OCI-LY1 (cell line): ENCODE data around the gene RAB6B.

Experiments used
- H2AFZ ChIP-seq: fragments of 200-600 bp; sonication (generic), shearing (Covaris generic); 2 replicates; pipeline ENCODE4 v1.6.0; 2014; ENCODE audit warnings: antibody characterized with exemption, mild to moderate bottlenecking, low read length
- H3F3A ChIP-seq: fragments of 200-600 bp; sonication (generic), shearing (Covaris generic); 2 replicates; pipeline ENCODE4 v1.6.0; 2014; ENCODE audit warnings: mild to moderate bottlenecking, antibody characterized with exemption, low read length, moderate library complexity; ENCODE audit not compliant: insufficient read depth
- H3K27ac ChIP-seq: fragments of 200-600 bp; sonication (generic); 2 replicates; pipeline ENCODE4 v1.5.1; 2014; ENCODE audit warnings: low read length, mixed run types, mild to moderate bottlenecking, low read depth; ENCODE audit not compliant: poor library complexity, severe bottlenecking
- H3K27me3 ChIP-seq: fragments of 200-600 bp; sonication (generic); 2 replicates; pipeline ENCODE4 v1.6.0; 2014; ENCODE audit warnings: antibody characterized with exemption, mild to moderate bottlenecking, low read length, moderate library complexity; ENCODE audit not compliant: insufficient read depth
- H3K36me3 ChIP-seq: fragments of 200-600 bp; sonication (generic); 2 replicates; pipeline ENCODE4 v1.6.1; 2014; ENCODE audit warnings: mild to moderate bottlenecking, antibody characterized with exemption, low read length, moderate library complexity, mixed read lengths; ENCODE audit not compliant: insufficient read depth
- H3K4me1 ChIP-seq: fragments of 200-600 bp; sonication (generic); 2 replicates; pipeline ENCODE4 v1.5.1; 2014; ENCODE audit warnings: mild to moderate bottlenecking, low read length, moderate library complexity; ENCODE audit not compliant: insufficient read depth, severe bottlenecking
- H3K4me2 ChIP-seq: fragments of 200-600 bp; sonication (generic), shearing (Covaris generic); 2 replicates; pipeline ENCODE4 v1.6.1; 2014; ENCODE audit warnings: low read length
- H3K4me3 ChIP-seq: fragments of 200-600 bp; sonication (generic); 2 replicates; pipeline ENCODE4 v1.5.1; 2014; ENCODE audit warnings: low read length, low read depth, mild to moderate bottlenecking, mixed read lengths; ENCODE audit not compliant: poor library complexity, severe bottlenecking
- H3K79me2 ChIP-seq: fragments of 200-600 bp; shearing (Covaris generic); 2 replicates; pipeline ENCODE4 v1.6.1; 2016; ENCODE audit warnings: mixed run types, low read length, mixed read lengths; ENCODE audit not compliant: insufficient read depth
- H3K9ac ChIP-seq: fragments of 200-600 bp; sonication (generic), shearing (Covaris generic); 2 replicates; pipeline ENCODE4 v1.6.1; 2014; ENCODE audit warnings: mild to moderate bottlenecking, low read length, mixed read lengths
- H3K9me2 ChIP-seq: fragments of 200-600 bp; sonication (generic), shearing (Covaris generic); 2 replicates; pipeline ENCODE4 v1.6.1; 2014; ENCODE audit warnings: low read depth, mild to moderate bottlenecking, low read length, mixed read lengths
- H3K9me3 ChIP-seq: fragments of 200-600 bp; shearing (Covaris generic); 2 replicates; pipeline ENCODE4 v1.6.1; 2014; ENCODE audit warnings: low read length, mixed read lengths
- H4K20me1 ChIP-seq: fragments of 200-600 bp; sonication (generic), shearing (Covaris generic); 2 replicates; pipeline ENCODE4 v1.6.0; 2016; ENCODE audit warnings: mild to moderate bottlenecking, low read length; ENCODE audit not compliant: insufficient read depth
- CTCF ChIP-seq: fragments of 200-600 bp; sonication (generic), shearing (Covaris generic); IDR thresholded peaks from 2 replicates; pipeline ENCODE4 v1.5.1; 2017; ENCODE audit warnings: mild to moderate bottlenecking, antibody characterized with exemption, low read length, moderate library complexity, mixed read lengths
- EZH2 ChIP-seq: fragments of 200-600 bp; sonication (generic), shearing (Covaris generic); IDR thresholded peaks from 2 replicates; pipeline ENCODE4 v1.8.0; 2017; ENCODE audit warnings: borderline replicate concordance, mixed run types, mild to moderate bottlenecking, antibody characterized with exemption, low read length, moderate library complexity, mixed read lengths

RAB6B gene

GRCh38 chr3:133829310-133829707 is 66.4 kb downstream of the RAB6B start:
- H3K27ac ChIP-seq = no peak overlapping the region
- no peak overlapping the region for H3K4me2 ChIP-seq
- no peaks in the 10 kb centered on the region for H3K9me2 ChIP-seq
- no peaks in the 10 kb centered on the region for H3F3A ChIP-seq
- H3K9me3 ChIP-seq = no peaks in the 10 kb centered on the region
- H3K4me1 ChIP-seq = no peaks in the 10 kb centered on the region
- no peak overlapping the region for H3K4me3 ChIP-seq
- TF ChIP-seq EZH2 (no peak), CTCF (no peak)
- H2AFZ ChIP-seq = no peak overlapping the region
- no peak overlapping the region for H3K9ac ChIP-seq
- no peaks in the 10 kb centered on the region for H3K79me2 ChIP-seq
- peaks cover 5% of the 10 kb centered on the region for H3K36me3 ChIP-seq
- no peaks in the 10 kb centered on the region for H4K20me1 ChIP-seq
- H3K27me3 ChIP-seq = 0 out of 2 replicates have a peak, but pooled peaks cover 9% of the 10 kb centered on the region

- Histone ChIP-seq H3K27ac (no peak overlapping the region), H3K4me2 (no peak overlapping the region), H2AFZ (no peak overlapping the region), H3K9me2 (no peaks in the 10 kb centered on the region), H3K36me3 (peaks cover 11% of the 10 kb centered on the region), H4K20me1 (no peaks in the 10 kb centered on the region), H3K9ac (no peak overlapping the region), H3K27me3 (0 out of 2 replicates have a peak, but pooled peaks cover 9% of the 10 kb centered on the region), H3F3A (no peaks in the 10 kb centered on the region), H3K4me3 (no peak overlapping the region), H3K4me1 (no peaks in the 10 kb centered on the region), H3K79me2 (no peaks in the 10 kb centered on the region), H3K9me3 (no peaks in the 10 kb centered on the region)
- TF ChIP-seq EZH2 (no peak), CTCF (no peak)
Measured at GRCh38 chr3:133828576-133829309, 66.9 kb downstream of the RAB6B start.

GRCh38 chr3:133827684-133828083 is 68.0 kb downstream of the RAB6B start:
- no peaks in the 10 kb centered on the region for H3K79me2 ChIP-seq
- no peak overlapping the region for H3K27ac ChIP-seq
- no peaks in the 10 kb centered on the region for H3K4me1 ChIP-seq
- peaks cover 20% of the 10 kb centered on the region for H3K36me3 ChIP-seq
- 0 out of 2 replicates have a peak, but pooled peaks cover 9% of the 10 kb centered on the region for H3K27me3 ChIP-seq
- no peak overlapping the region for H3K9ac ChIP-seq
- H3K4me2 ChIP-seq = no peak overlapping the region
- H3K4me3 ChIP-seq = no peak overlapping the region
- no peaks in the 10 kb centered on the region for H4K20me1 ChIP-seq
- no peak overlapping the region for H2AFZ ChIP-seq
- no peaks in the 10 kb centered on the region for H3F3A ChIP-seq
- H3K9me3 ChIP-seq = no peaks in the 10 kb centered on the region
- no peak for TF ChIP-seq CTCF
- no peak for TF ChIP-seq EZH2
- H3K9me2 ChIP-seq = no peaks in the 10 kb centered on the region
